ENCODE results near the gene OR8B4. TPM values are rescaled to one million over a fixed set of nuclear protein-coding genes. Genes with fewer than 3 reads are reported as not detected.

The OR8B4 gene
- not detected in 2 replicates for total RNA-seq

GRCh38 chr11:124424384-124424921 is at the start of gene OR8B4:
Gene OR8B4 (minus strand): TSS chr11:124424871. CDS start chr11:124424871, 0 bp downstream.

GRCh38 chr11:124445646-124446150 is 21.0 kb upstream of the OR8B4 start, which contains the start of gene OR8B8:
Gene OR8B8 (minus strand): TSS chr11:124445696. CDS start chr11:124441085, 4,611 bp downstream.

GRCh38 chr11:124398924-124399323 is 25.7 kb downstream of the OR8B4 start, which contains the start of gene OR8B3:
Gene OR8B3 (minus strand): TSS chr11:124399024. CDS start chr11:124397351, 1,673 bp downstream.

GRCh38 chr11:124384399-124384798 is 40.3 kb downstream of the OR8B4 start, which contains the start of gene OR8B2:
Gene OR8B2 (minus strand): TSS chr11:124384499. CDS start chr11:124383343, 1,156 bp downstream.

Other genes starting within 250 kb of the OR8B4 start
- not detected in 2 replicates for gene OR10D3, start 241.5 kb downstream of the OR8B4 start, total RNA-seq
- not detected in 2 replicates for gene OR8G1, start 183.8 kb downstream of the OR8B4 start, total RNA-seq
- gene OR8G5, start 168.5 kb downstream of the OR8B4 start, total RNA-seq: not detected in 2 replicates
- not detected in 2 replicates for gene OR8D1, start 110.9 kb downstream of the OR8B4 start, total RNA-seq
- not detected in 2 replicates for gene OR8D2, start 104.7 kb downstream of the OR8B4 start, total RNA-seq
- gene OR8B2, start 40.4 kb downstream of the OR8B4 start, total RNA-seq: not detected in 2 replicates
- gene OR8B3, start 25.8 kb downstream of the OR8B4 start, total RNA-seq: not detected in 2 replicates
- gene OR8B8, start 20.8 kb upstream of the OR8B4 start, total RNA-seq: not detected in 2 replicates
- not detected in 2 replicates for gene OR8B12, start 118.8 kb upstream of the OR8B4 start, total RNA-seq
- not detected in 2 replicates for gene OR8A1, start 145.1 kb upstream of the OR8B4 start, total RNA-seq
- not detected in 2 replicates for gene PANX3, start 186.6 kb upstream of the OR8B4 start, total RNA-seq
- gene TBRG1, start 198.0 kb upstream of the OR8B4 start, total RNA-seq: 21.2 and 34.7 TPM in 2 replicates
- gene SIAE, start 248.9 kb upstream of the OR8B4 start, total RNA-seq: 12.8 and 16.9 TPM in 2 replicates
- 2.1 and 8.7 TPM in 2 replicates for gene SPA17, start 249.0 kb upstream of the OR8B4 start, total RNA-seq

Data from tracheal epithelial cell (primary cell).